HG02610 (cell line): ENCODE measurements around the gene RASSF5.
"Not testable (repeated sequence)": the region's sequence is repeated elsewhere in the genome, so short reads cannot be mapped to it uniquely, and the experiment has no call there.

Experiments used
- ATAC-seq: cut with Tn5 transposase; IDR thresholded peaks from one replicate; pipeline ENCODE4 v1.9.1; 2021; ENCODE audit warnings: mild to moderate bottlenecking, moderate library complexity; ENCODE audit not compliant: unreplicated experiment

The RASSF5 gene

DNA sequence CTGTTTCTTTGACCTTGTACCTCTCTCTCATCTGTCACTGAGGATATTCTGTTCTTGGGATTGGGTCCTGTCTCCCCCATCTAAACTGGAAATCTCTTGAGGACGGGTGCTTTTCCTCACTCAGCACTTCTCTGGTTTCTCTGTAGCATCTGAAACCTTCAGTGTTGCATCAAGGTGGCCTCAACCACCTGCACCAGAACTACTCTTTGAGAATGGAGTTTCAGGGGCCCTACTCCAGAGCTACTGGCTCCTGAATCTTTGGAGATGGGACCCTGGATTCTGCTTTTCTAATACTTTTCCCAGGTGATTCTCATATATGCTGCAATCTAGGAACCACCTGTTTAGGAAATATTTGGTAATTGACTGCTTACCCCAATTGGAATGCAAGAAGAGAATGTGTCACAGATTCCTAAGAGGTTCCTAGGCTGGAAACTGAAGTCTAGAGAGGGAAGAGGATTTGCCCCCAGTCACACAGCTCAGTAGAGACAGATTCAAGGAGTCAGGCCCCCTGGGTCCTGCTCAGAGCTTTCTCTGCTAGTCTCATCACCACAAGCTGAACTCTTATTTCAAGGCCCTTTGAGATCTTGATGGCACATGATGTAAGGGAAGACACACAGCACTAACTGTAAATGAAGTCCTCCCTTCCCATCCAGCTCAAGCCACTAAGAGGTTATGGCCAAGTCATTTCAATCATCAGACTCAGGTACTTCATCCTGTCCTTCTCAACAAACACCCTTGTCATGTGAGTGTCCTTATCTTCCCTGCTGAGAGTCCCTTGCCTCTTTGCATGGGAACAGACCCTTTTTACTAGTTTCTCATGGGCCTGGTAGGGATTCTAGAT lies 56.3 kb downstream of the RASSF5 start:
- peak; percentile 10 for ATAC-seq

DNA sequence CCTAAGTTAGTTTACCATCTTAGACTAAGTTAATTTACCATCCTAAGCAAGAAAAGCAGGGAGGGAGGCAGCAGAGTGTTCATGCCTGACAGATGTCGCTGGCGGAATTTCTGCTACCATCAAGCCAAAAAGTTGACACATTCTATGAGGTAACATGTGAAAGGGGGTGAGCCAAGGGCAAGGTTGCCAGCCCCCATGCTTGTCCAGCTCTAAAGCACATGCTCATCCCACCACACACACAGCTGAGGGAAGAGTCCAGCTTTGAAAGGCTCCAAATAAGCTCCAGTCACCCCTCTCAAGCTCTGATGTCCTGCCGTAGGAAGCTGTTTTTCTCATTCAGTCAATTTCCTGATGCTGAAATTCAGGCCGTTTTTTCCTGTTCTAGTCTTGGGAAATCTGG lies 58.7 kb downstream of the RASSF5 start:
- no peak for ATAC-seq

DNA sequence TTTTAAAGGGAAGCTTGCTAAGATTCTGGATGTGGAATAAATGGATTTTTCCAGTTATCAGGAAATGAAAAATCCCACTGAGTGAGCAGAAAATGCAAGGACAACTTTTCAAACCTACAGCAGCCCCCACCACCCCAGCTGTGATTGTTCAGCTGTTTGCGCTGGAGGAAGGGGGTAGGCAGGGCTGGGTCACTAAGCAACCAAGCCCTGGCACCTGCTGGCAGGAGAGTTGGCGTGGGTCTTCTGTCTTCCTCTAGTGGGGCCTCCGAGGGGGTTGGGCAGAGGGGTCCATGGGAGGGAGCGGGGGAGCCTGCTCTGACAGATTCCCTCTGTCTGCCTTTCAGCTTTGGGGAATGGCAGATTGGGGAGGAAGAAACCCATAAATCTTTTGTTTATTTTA lies 59.7 kb downstream of the RASSF5 start:
- ATAC-seq: no peak

DNA sequence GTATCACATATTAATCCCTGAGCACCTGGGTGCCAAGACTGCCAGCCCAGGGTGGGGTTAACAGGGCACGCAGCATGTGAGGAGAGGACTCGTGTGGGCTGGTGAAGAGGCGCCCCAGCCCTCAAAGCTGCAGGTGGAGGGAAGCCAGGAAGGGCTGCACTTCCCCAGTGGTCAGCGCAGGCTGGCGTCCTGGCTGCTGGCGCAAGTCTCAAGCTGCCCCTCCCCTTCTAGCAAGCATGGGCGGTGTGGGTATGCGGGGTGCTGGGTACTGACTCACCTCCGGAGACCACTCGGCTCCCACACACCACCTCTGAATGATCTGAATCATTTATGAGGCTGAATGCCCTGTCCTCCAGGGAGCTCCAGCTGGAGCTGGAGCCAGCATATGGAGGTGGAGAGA lies 60.9 kb downstream of the RASSF5 start:
- no peak for ATAC-seq

DNA sequence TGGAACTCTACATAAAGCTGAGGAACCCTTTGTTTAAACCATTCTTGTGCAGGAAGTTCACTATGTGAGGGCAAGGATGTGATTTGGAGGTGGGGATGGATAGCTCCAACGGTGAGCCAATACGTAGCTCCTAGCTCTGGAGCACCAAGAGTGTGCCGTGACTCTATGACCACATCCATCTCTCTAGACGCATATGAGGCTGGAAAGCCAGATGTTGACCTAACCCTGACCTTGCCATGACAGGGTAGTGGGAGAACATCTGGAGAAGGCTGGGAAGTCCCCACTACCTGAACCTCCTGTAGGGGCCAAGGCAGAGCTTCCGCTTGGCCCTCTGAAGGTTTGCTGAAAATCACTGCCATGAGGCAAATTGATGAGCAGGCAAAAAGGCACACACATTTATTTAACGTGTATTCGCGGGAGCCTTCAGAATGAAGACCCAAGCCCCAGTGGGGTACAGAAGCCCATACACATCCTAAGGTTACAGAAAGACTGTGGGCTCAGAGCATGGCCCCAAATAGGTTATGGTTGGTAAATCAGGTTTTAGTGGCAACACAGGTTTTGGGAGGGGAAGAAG lies 61.5 kb downstream of the RASSF5 start:
- ATAC-seq: no peak

DNA sequence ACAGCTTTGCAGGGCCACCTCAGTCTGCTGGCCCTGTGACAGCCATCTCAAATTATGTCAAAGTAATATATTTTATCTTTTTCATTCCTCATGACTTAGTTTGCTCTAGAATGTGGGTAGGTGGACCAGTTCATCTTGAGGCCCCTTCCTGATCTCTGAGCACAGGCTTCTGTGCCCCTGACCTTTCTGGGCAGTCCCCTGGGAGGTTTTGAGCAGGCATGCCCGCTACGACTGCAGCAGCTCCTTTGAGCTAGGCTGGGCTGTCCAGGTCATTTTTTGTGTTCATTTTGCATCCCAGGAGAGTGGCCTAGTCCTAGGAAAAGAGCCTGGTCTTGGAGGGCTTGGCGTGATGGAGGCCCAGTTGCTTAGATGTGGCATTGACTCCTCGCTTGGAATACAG lies 62.2 kb downstream of the RASSF5 start:
- no peak for ATAC-seq

DNA sequence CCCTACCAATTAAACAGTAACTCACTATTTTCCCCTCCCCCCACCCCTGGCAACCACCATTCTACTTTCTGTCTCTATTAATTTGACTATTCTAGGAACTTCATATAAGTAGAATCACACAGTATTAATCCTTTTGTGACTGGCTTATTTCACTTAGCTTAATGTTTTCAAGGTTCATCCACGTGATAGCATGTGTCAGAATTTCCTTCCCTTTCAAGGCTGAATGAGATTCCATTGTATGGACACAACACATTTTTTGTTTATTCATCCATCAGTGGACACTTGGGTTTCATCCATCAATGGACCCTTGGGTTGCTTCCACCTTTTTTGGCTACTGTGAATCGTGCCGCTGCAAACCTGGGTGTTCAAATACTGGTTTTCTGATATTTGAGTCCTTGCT lies 63.2 kb downstream of the RASSF5 start:
- no peak for ATAC-seq

DNA sequence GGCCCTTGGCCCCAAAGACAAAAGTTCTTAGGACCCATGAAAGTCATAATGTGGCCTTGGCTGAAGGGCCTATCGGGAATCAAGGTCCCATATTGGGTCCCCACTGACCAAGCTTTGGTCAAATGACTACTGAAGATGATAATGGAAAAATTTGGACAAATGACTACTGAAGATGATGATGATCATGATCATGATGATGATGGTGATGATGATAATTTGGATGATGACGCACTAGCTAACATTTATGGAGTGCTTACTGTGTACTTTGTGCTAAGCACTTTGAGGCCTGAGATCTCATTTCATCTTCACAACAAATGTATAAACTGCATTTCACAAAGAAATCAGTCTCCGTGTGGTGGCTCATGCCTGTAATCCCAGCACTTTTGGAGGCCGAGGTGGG lies 65.5 kb downstream of the RASSF5 start:
- ATAC-seq: no peak

DNA sequence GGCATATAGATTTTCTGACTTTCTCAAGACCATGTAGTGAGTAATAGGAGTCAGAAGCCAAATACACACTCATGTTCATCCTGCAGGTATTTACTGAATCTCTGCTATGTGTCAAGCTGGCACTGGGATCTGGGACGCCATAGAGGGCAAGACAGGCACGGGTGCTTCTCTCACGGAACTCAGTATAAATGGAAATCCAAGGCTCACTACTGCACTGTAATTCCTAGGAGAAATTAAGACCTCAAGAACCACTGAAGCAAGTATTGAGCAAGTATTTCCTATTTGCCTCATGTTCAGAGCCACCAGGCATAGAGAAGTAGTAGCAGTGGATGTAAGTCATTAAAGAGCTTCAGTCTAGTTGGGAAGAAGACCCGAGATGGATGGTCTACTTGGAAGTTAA lies 66.0 kb downstream of the RASSF5 start:
- ATAC-seq: no peak

DNA sequence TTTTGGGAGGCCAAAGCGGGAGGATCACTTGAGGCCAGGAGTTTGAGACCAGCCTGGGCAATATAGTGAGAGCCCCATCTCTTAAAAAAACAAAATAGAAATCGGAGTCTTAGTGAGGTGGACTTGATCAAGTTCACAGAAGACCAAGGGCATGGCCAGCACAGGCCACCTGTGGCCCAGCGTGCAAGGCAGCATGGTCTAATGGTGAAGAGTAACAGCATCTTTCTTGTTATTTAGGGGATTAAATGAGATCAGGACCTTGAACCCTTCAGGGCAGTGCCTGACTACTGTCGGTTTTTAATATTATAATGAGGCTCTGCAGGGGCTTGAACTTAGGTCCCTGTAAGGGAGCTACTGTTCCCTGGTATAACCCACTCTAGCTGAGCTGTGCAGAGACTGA lies 66.4 kb downstream of the RASSF5 start:
- no peak for ATAC-seq

DNA sequence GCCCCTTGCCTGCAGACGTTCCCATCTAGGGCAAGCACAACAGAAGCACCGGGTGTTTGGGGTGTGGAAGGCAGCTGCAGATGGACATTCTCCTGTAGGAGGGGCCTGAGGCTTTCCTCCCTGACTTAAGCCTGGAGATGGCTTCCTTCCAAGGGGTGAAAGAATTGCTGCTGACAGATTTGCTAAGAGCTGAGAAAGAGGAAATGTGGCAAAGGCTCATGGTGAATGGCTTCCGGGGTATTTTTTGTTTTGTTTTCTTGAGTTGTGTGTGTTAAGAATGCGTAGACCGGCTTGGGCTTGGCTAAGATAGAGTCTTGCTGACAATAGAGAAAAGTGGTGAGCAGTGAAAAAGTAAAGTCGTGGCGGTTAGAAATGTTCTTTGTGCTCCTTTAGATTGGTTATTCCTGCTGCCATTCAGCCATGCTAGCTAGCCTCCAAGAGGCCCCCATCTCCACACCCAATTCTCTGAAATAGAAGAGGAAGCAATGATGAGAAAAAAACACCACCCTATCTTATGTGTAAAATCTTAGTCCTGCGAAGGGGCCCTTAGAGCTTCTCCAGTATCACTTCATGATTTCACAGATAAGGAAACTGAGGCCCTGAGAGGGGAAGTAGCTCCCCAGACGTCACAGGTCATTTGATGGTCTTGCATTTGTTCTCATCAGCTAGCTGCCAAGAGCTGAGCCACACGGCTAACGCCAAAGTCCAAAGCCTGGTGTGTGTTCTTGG lies 68.0 kb downstream of the RASSF5 start:
- no peak for ATAC-seq

DNA sequence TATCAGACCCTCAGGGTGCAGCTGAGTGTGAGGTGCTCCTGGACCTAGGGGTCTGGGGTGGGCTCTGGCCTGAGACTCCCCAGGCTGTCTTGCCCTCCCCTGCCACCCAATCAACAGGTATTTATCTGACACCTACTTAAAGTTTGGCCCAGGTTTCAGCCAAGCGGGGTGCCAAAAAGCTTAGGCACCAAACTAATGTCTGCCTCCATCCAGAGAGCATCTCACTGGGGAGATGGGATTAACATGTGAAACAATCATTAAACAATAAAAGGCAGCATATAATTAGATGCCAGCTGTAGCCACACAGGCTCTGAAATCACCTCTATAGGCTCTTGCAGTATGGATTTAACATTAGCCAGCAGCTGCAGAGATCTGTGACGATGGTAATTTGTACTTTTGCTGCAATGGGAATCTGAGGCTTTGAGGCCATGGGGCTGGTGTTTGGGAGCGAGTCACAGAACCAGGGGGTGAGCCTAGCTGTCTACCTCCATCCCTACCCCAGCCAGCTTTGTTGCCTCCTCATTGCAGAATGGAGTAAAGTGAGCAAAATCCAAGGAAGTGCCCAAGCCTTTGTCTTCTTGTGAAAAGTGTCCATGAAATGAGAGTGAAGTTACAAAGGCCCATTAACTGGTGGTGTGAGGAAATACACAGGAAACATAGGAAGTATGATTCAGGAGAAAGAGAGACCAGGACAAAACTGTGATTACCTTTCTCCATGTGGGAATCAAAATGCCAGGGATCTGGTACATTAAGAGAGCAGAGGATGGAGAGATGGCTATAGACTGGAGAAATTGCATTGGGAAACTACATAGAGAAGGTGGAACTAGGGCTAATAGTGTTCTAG lies 68.8 kb downstream of the RASSF5 start:
- ATAC-seq: no peak

DNA sequence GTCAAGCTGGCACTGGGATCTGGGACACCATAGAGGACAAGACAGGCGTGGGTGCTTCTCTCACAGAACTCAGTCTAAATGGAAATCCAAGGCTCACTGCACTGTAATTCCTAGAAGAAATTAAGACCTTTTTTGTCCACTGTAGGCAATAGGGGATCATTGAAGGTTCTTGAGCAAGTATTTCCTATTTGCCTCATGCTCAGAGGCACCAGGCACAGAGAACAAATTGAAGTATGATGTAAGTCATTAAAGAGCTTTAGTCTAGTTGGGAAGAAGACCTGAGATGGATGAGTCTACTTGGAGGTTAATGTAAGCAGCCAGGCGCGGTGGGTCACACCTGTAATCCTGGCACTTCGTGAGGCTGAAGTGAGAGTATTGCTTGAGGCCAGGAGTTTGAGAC lies 70.3 kb downstream of the RASSF5 start:
- ATAC-seq: no peak

DNA sequence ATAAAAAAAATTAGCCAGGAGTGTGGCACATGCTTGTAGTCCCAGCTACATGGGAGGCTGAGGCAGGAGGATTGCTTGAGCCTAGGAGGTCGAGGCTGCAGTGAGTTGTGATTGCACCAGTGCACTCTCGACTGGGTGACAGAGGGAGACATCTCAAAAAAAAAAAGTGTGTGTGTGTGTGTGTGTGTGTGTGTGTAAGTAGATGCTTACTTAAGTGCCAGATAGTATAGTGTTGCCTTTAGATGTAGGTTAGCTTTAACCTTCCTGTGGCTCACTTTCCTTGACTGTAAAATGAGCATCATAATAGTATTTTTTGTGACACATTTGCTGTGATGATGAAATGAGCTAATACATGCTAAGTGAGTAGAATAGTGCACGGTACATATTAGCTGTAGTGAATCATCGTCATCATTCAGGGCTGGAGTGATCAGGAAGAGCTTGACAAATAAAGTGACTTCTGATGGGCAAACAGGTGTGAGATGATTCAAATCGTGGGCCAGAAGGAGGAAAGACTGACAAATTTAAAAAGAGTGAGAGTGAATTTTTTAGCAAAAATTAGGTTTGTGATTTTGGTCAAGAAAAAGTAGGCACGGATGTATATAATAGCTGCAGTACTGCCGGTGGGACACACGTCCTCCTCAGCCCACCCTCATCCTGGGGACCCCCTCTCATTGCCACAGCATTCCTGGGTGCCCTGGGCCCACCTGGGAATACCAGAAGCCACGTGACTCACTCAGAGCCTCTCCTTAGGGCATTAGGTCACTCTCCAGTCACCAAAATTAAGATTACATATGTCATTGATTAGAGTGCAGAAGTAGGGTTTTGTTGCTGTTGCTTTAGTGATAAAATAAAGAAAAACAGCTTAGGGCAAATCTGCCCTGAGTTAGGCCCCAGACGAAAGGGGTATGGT lies 71.0 kb downstream of the RASSF5 start:
- ATAC-seq: no peak

DNA sequence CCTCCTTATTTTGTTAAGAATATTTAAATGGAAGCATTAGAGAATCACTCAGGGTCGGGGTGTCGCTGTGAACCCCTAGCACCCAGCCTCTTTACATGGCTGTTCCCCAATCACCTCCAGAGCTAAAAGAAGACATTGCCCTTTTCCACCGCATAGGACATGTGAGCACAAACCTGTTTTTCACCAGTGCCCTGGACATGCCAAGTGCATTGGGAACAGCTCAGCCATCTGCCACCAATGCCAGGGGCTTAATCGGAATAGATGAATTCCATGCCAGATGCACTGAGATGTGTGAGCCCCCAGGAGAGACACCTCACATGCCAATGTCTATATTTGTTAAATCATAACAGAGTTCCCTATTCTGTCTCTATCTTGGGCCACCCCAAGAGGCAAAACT lies 71.6 kb downstream of the RASSF5 start:
- ATAC-seq: no peak

DNA sequence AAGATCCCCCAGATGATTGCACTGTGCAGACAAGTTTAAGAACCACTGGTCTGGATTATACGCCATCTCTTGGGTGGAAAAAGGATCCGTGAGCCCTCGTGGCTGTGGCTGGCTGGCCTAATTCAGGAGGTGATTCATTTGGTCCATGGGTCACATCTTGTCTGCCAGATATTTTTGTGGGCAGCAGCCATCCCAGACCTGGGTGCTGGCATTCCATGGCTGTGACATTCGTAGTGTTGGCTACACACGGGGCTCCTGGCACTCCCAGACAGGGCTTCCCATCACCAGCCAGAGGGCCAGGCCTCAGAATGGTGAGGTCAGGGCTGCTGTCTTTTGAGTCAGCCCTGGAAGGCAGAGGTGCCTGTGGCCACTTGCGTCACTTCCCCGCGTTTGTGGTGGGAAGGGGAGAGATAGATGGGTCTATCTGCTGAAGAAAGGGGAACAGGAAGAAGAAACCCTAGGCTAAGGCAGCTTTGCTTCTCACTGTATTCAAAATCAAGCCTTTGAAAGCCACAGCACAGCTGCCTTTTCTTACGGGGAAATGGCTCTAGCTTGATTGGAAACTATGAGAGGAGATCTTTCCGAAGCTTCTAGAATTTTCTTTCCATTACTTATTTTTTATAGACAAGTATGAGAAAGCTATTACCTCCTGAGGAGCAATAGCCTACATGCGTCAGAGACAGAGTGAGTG lies 72.6 kb downstream of the RASSF5 start:
- ATAC-seq: peak; percentile 85

DNA sequence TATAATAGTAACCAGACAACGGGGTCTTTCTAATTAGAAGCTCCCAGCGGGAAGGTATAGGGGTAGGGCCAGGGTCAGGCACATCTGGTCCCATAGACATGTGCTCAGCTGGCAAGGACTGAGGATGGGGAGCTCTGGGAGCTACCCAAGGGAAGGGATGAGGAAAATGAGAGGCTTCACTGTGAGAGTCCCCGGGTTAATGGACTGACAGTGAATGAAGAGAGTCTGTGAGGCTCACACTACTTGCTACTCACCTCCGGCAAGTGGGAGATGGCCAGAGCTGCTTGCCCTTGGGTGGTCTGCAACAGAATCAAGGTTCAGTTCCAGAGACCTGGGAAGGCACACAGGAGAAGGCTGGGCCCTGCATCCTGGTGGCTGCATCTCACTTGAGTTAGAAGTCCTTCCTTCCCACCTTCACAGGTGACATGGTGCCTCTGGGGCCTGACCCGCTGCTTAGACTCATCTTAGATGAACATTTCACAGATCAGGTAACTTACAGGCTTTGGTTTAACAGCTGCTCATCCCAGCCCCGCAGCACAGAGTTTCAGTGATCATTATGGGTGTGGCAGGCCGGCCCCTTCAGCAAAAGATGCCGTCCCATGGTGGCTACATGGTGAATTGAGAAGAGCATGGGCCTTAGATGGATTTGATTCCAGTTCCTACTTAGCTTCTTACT lies 73.2 kb downstream of the RASSF5 start:
- no peak for ATAC-seq

DNA sequence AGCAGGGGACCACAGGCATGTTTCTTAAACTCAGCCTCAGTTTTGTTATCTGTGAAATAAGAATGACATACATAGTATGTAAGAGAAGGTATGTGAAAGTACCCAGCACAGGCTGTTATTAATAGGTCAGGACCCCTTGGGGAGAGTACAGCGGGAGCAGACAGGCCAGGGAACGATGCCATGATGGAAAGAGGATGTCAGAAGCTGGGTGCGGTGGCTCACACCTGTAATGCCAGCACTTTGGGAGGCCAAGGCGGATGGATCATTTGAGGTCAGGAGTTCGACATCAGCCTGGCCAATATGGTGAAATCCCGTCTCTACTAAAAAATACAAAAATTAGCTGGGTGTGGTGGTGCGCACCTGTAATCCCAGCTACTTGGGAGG lies 73.8 kb downstream of the RASSF5 start:
- not testable (repeated sequence) for ATAC-seq

DNA sequence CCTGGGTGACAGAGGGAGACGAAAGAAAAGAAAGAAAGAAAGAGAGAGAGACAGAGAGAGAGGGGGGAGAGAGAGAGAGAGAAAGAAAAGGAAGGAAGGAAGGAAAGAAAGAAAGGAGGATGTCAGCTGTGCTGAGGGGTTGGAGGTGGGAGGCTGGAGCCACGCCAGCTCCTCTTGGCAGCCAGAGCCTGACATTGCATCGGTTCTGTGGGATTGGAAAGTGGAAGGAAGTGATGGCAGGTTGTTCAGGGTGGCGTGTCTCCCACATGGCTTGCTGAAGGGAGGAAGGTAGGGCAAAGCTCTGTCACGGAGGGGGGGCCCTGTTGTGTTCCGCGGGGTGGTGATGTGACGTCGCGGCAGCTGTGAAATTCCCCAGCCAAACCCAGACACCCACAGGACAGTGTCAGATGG lies 74.2 kb downstream of the RASSF5 start:
- ATAC-seq: no peak
